Aorta (tissue), 5 donors: ENCODE data around the gene DNAH9. TPM values are rescaled to one million over a fixed set of nuclear protein-coding genes. Genes with fewer than 3 reads are reported as not detected.

ENCODE experiments used
- ATAC-seq: fragments of 200-7000 bp; cut with Tn5 transposase; one replicate; pipeline ENCODE4 v1.9.1; 2022; ENCODE audit warnings: moderate library complexity; ENCODE audit not compliant: low FRiP score
- DNase-seq, 2 donors: peaks; one replicate each; pipeline ENCODE4 v3.0.0-alpha.2; 2020
- H3K27ac ChIP-seq, 2 donors: one replicate each; pipeline ENCODE4 v1.5.1; 2013; ENCODE audit warnings: low read length in 2 of 2, mild to moderate bottlenecking in 2 of 2, moderate library complexity in 2 of 2, control low read depth in 1 of 2, inconsistent platforms in 1 of 2, low read depth in 1 of 2
- H3K27me3 ChIP-seq, 2 donors: one replicate each; pipeline ENCODE4 v1.6.1; 2013; ENCODE audit warnings: control low read depth in 1 of 2, low read length in 1 of 2, mild to moderate bottlenecking in 1 of 2, moderate library complexity in 1 of 2; ENCODE audit not compliant: insufficient read depth in 2 of 2, control insufficient read depth in 1 of 2
- H3K36me3 ChIP-seq, 2 donors: one replicate each; pipeline ENCODE4 v1.6.1; 2013; ENCODE audit warnings: control low read depth in 1 of 2, low read length in 1 of 2, mild to moderate bottlenecking in 1 of 2; ENCODE audit not compliant: insufficient read depth in 2 of 2, control insufficient read depth in 1 of 2
- H3K4me1 ChIP-seq, 2 donors: one replicate each; pipeline ENCODE4 v1.6.1; 2013; ENCODE audit warnings: low read length in 2 of 2, control low read depth in 1 of 2, mild to moderate bottlenecking in 1 of 2, moderate library complexity in 1 of 2; ENCODE audit not compliant: insufficient read depth in 2 of 2, control insufficient read depth in 1 of 2
- H3K4me3 ChIP-seq, 2 donors: one replicate each; pipeline ENCODE4 v1.5.1; 2013; ENCODE audit warnings: low read length in 2 of 2, control low read depth in 1 of 2, mild to moderate bottlenecking in 1 of 2
- H3K9me3 ChIP-seq: one replicate; pipeline ENCODE4 v1.6.1; 2013; ENCODE audit warnings: mild to moderate bottlenecking, low read length; ENCODE audit not compliant: control insufficient read depth
- WGBS, 2 donors: extraction: QIAGEN DNeasy Blood & Tissue Kit; methylation state at CpG; one replicate each; pipeline ENCODE4 v1.1.7; 2013; 5-methylcytosine and 5-hydroxymethylcytosine counted together
- intact Hi-C, 2 donors: fragments of 100-400 bp; cut with DNase I; formaldehyde crosslinking; loops; one replicate each; pipeline versions ENCODE4 v1.14.2 to v1.15.0; 2022
- polyA plus RNA-seq, 2 donors: library from polyadenylated mRNA; stranded (reverse); fragments of 200-250 nt; gene quantifications; one replicate each; pipeline ENCODE4 v1.2.3, GENCODE V29; 2013
- total RNA-seq, 2 donors: library from RNA; stranded (reverse); fragmentation: NEBNext Ultra II Directional; extraction: Animal tissue kit (Norgen Biotek cat#: 25700); gene quantifications; one replicate each; pipeline ENCODE4 v1.2.1, GENCODE V29; 2021
- donor health status: healthy with polysubstance abuse.
- donor health status: Bipolar disorder and iron deficiency.
- donor health status: DM: no; HTN: no; CAD: no.
- donor health status: DM: no; HTN: no; CAD: no.
- donor health status: DM: yes; HTN: yes; CAD: no.

DNAH9 gene
- total and polyA plus RNA-seq, 4 donors, result 0.18 TPM; not detected in 3

GRCh38 chr17:11704041-11704440 lies 105.8 kb downstream of the DNAH9 start:
- Histone ChIP-seq H3K27ac (no peak overlapping the region), H3K4me1 (no peaks in the 10 kb centered on the region), H3K4me3 (no peak overlapping the region), H3K27me3 (no peaks in the 10 kb centered on the region), H3K9me3 (peaks cover 2% of the 10 kb centered on the region), H3K36me3 (no peaks in the 10 kb centered on the region)
- 93 to 97% methylated on average over 3 of the region's 3 CpGs for WGBS, 2 donors
- intact Hi-C loops, result no loop called here
- ATAC-seq, result no peak
- DNase-seq, result no peak

- no peak overlapping the region for H3K27ac ChIP-seq
- DNase-seq (no peak), ATAC-seq (no peak)
- intact Hi-C loops, result no loop called here
- H3K36me3 ChIP-seq, result no peaks in the 10 kb centered on the region
- WGBS, 2 donors, result 35 to 41% methylated on average over 3 of the region's 3 CpGs
- no peak overlapping the region for H3K4me3 ChIP-seq
- no peaks in the 10 kb centered on the region for H3K27me3 ChIP-seq
- no peaks in the 10 kb centered on the region for H3K4me1 ChIP-seq
- H3K9me3 ChIP-seq, result no peaks in the 10 kb centered on the region
Measured at GRCh38 chr17:11705111-11705510, 106.8 kb downstream of the DNAH9 start.

- no peaks in the 10 kb centered on the region for H3K27me3 ChIP-seq
- no peak overlapping the region for H3K27ac ChIP-seq
- H3K9me3 ChIP-seq, result peaks cover 1% of the 10 kb centered on the region
- intact Hi-C loops, result no loop called here
- WGBS, 2 donors, result 75 to 82% methylated on average over 4 of the region's 4 CpGs
- no peaks in the 10 kb centered on the region for H3K4me1 ChIP-seq
- no peaks in the 10 kb centered on the region for H3K36me3 ChIP-seq
- no peak overlapping the region for H3K4me3 ChIP-seq
- DNase-seq (no peak), ATAC-seq (no peak)
Measured at GRCh38 chr17:11707586-11707985, 109.3 kb downstream of the DNAH9 start.

GRCh38 chr17:11712456-11712855 lies 114.2 kb downstream of the DNAH9 start:
- H3K4me3 ChIP-seq, result no peak overlapping the region
- intact Hi-C loops, result no loop called here
- DNase-seq, result no peak
- ATAC-seq, result no peak
- no peaks in the 10 kb centered on the region for H3K27me3 ChIP-seq
- no peaks in the 10 kb centered on the region for H3K36me3 ChIP-seq
- no peak overlapping the region for H3K27ac ChIP-seq
- 78 to 82% methylated on average over 3 of the region's 3 CpGs for WGBS, 2 donors
- peaks cover 1% of the 10 kb centered on the region for H3K9me3 ChIP-seq
- H3K4me1 ChIP-seq, result no peaks in the 10 kb centered on the region

- 86 to 89% methylated on average over 11 of the region's 11 CpGs for WGBS, 2 donors
- Histone ChIP-seq H3K9me3 (no peaks in the 10 kb centered on the region), H3K4me3 (no peak overlapping the region), H3K4me1 (no peaks in the 10 kb centered on the region), H3K27ac (no peak overlapping the region), H3K36me3 (no peaks in the 10 kb centered on the region), H3K27me3 (no peaks in the 10 kb centered on the region)
- DNase-seq (no peak), ATAC-seq (no peak)
- intact Hi-C loops, result no loop called here
Measured at GRCh38 chr17:11719203-11719602, 120.9 kb downstream of the DNAH9 start.

GRCh38 chr17:11719856-11720255 lies 121.6 kb downstream of the DNAH9 start:
- H3K27ac ChIP-seq, result no peak overlapping the region
- H3K4me1 ChIP-seq, result no peaks in the 10 kb centered on the region
- H3K36me3 ChIP-seq, result no peaks in the 10 kb centered on the region
- ATAC-seq (peak; percentile 44), DNase-seq (no peak)
- no peak overlapping the region for H3K4me3 ChIP-seq
- 29 to 41% methylated on average over 6 of the region's 6 CpGs for WGBS, 2 donors
- H3K27me3 ChIP-seq, result no peaks in the 10 kb centered on the region
- intact Hi-C loops, result loop anchor here in 1 of 2 donors (10.0 kb wide), 1 partner anchor 655 kb away; no protein-coding TSS in a partner anchor
- no peaks in the 10 kb centered on the region for H3K9me3 ChIP-seq

GRCh38 chr17:11720816-11721215 lies 122.5 kb downstream of the DNAH9 start:
- Histone ChIP-seq H3K27me3 (no peaks in the 10 kb centered on the region), H3K9me3 (no peaks in the 10 kb centered on the region), H3K4me3 (no peak overlapping the region), H3K4me1 (no peaks in the 10 kb centered on the region), H3K36me3 (no peaks in the 10 kb centered on the region), H3K27ac (no peak overlapping the region)
- 22 to 29% methylated on average over 2 of the region's 2 CpGs for WGBS, 2 donors
- ATAC-seq (no peak), DNase-seq (no peak)
- intact Hi-C loops, result loop anchor here in 1 of 2 donors (10.0 kb wide), 1 partner anchor 656 kb away; no protein-coding TSS in a partner anchor

- Histone ChIP-seq H3K4me3 (no peak overlapping the region), H3K4me1 (no peaks in the 10 kb centered on the region), H3K27me3 (no peaks in the 10 kb centered on the region), H3K36me3 (no peaks in the 10 kb centered on the region), H3K9me3 (no peaks in the 10 kb centered on the region), H3K27ac (no peak overlapping the region)
- intact Hi-C loops, result no loop called here
- ATAC-seq (no peak), DNase-seq (no peak)
- WGBS, 2 donors, result 93 to 94% methylated on average over 3 of the region's 3 CpGs
Measured at GRCh38 chr17:11730747-11731146, 132.5 kb downstream of the DNAH9 start.

GRCh38 chr17:11736613-11737312 lies 138.5 kb downstream of the DNAH9 start:
- no peak overlapping the region for H3K27ac ChIP-seq
- H3K4me1 ChIP-seq, result no peaks in the 10 kb centered on the region
- H3K36me3 ChIP-seq, result no peaks in the 10 kb centered on the region
- no peak overlapping the region for H3K4me3 ChIP-seq
- no peak for ATAC-seq
- no peaks in the 10 kb centered on the region for H3K9me3 ChIP-seq
- no peak for DNase-seq
- WGBS, 2 donors, result 65 to 68% methylated on average over 15 of the region's 15 CpGs
- no peaks in the 10 kb centered on the region for H3K27me3 ChIP-seq
- intact Hi-C loops, result no loop called here
